ENCODE results near the gene CHIA.

- TF ChIP-seq, protein P1, sequence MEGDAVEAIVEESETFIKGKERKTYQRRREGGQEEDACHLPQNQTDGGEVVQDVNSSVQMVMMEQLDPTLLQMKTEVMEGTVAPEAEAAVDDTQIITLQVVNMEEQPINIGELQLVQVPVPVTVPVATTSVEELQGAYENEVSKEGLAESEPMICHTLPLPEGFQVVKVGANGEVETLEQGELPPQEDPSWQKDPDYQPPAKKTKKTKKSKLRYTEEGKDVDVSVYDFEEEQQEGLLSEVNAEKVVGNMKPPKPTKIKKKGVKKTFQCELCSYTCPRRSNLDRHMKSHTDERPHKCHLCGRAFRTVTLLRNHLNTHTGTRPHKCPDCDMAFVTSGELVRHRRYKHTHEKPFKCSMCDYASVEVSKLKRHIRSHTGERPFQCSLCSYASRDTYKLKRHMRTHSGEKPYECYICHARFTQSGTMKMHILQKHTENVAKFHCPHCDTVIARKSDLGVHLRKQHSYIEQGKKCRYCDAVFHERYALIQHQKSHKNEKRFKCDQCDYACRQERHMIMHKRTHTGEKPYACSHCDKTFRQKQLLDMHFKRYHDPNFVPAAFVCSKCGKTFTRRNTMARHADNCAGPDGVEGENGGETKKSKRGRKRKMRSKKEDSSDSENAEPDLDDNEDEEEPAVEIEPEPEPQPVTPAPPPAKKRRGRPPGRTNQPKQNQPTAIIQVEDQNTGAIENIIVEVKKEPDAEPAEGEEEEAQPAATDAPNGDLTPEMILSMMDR (IDR thresholded peaks at IDR 0.05; ENCODE audit: extremely low read depth in 1 of 2, insufficient read depth in 1 of 2, low read depth in 1 of 2, low read length in 2 of 2), result no peak
- no peak for TF ChIP-seq EZH2 (IDR thresholded peaks at IDR 0.05; ENCODE audit: borderline replicate concordance, low read depth, low read length, severe bottlenecking)
- TF ChIP-seq POLR2A (IDR thresholded peaks at IDR 0.05; ENCODE audit: low read depth, low read length), result no peak
- TF ChIP-seq, protein P2, sequence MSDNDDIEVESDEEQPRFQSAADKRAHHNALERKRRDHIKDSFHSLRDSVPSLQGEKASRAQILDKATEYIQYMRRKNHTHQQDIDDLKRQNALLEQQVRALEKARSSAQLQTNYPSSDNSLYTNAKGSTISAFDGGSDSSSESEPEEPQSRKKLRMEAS (IDR thresholded peaks at IDR 0.05; ENCODE audit: insufficient read depth, insufficient read length), result no peak
Observed at GRCh38 chr1:111334169-111334568, 43.5 kb downstream of the CHIA start.
